Thyroid gland (tissue), 4 donors: ENCODE measurements around the gene PAX5. TPM values are rescaled to one million over a fixed set of nuclear protein-coding genes. Genes with fewer than 3 reads are reported as not detected.

ENCODE experiments used
- DNase-seq, 2 donors: peaks; one replicate each; pipeline ENCODE4 v3.0.0-alpha.2; 2019
- H3K27ac ChIP-seq, 3 donors: fragments of 200-600 bp; sonication (generic); 1 replicate in 2 of 3; 2 replicates in 1 of 3; pipeline ENCODE4 v1.5.1; 2016 to 2019; ENCODE audit warnings: mild to moderate bottlenecking in 1 of 3, moderate library complexity in 1 of 3
- H3K27me3 ChIP-seq: fragments of 200-600 bp; sonication (generic); one replicate; pipeline ENCODE4 v1.5.1; 2019
- H3K36me3 ChIP-seq, 2 donors: fragments of 200-600 bp; sonication (generic); one replicate each; pipeline ENCODE4 v1.5.1; 2016 to 2019
- H3K4me1 ChIP-seq, 2 donors: fragments of 200-600 bp; sonication (generic); one replicate each; pipeline ENCODE4 v1.5.1; 2017 to 2019
- H3K4me3 ChIP-seq, 3 donors: fragments of 200-600 bp; sonication (generic); replicated peaks in 1 of 3; 1 replicate in 2 of 3; 2 replicates in 1 of 3; pipeline ENCODE4 v1.5.1; 2016; ENCODE audit warnings: mild to moderate bottlenecking in 1 of 3
- H3K9me3 ChIP-seq: fragments of 200-600 bp; sonication (generic); one replicate; pipeline ENCODE4 v1.5.1; 2017
- POLR2A ChIP-seq, 2 donors: fragments of 450-650 bp; IDR thresholded peaks; one replicate each; pipeline ENCODE4 v1.6.1; 2017; ENCODE audit warnings: antibody characterized with exemption in 2 of 2, mild to moderate bottlenecking in 2 of 2, moderate library complexity in 1 of 2
- WGBS, 2 donors: methylation state at CpG; one replicate each; pipeline ENCODE4 v1.1.5; 2017; 5-methylcytosine and 5-hydroxymethylcytosine counted together
- intact Hi-C: fragments of 100-400 bp; cut with DNase I; formaldehyde crosslinking; loops from one replicate; pipeline ENCODE4 v1.15.1; 2023
- total RNA-seq, 4 donors: library from RNA; depleted of rRNA; stranded (reverse); fragments of >200 nt; gene quantifications; one replicate each; pipeline ENCODE4 v1.2.3, GENCODE V29; 2016
- TF ChIP-seq, protein P1 (sequence below), 6 experiments: fragments of 200-600 bp in 3 of 6; fragments of 450-650 bp in 3 of 6; sonication (generic) in 3 of 6; IDR thresholded peaks; one replicate each; pipeline ENCODE4 v1.5.1; 2016 to 2019; ENCODE audit warnings: antibody characterized with exemption in 6 of 6, mild to moderate bottlenecking in 2 of 6, inconsistent platforms in 1 of 6, moderate library complexity in 1 of 6

The PAX5 gene
- total RNA-seq, 4 donors from 2014 or later, result 0.68 TPM; not detected in 3

- WGBS, 2 donors, result 85 to 88% methylated on average over 13 of the region's 13 CpGs
- no peaks in the 10 kb centered on the region for H3K9me3 ChIP-seq
- H3K36me3 ChIP-seq, result no peaks in the 10 kb centered on the region
- H3K4me1 ChIP-seq, result no peaks in the 10 kb centered on the region
- TF ChIP-seq, protein P1, sequence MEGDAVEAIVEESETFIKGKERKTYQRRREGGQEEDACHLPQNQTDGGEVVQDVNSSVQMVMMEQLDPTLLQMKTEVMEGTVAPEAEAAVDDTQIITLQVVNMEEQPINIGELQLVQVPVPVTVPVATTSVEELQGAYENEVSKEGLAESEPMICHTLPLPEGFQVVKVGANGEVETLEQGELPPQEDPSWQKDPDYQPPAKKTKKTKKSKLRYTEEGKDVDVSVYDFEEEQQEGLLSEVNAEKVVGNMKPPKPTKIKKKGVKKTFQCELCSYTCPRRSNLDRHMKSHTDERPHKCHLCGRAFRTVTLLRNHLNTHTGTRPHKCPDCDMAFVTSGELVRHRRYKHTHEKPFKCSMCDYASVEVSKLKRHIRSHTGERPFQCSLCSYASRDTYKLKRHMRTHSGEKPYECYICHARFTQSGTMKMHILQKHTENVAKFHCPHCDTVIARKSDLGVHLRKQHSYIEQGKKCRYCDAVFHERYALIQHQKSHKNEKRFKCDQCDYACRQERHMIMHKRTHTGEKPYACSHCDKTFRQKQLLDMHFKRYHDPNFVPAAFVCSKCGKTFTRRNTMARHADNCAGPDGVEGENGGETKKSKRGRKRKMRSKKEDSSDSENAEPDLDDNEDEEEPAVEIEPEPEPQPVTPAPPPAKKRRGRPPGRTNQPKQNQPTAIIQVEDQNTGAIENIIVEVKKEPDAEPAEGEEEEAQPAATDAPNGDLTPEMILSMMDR (IDR thresholded peaks at IDR 0.05), result no peak
- no peak for TF ChIP-seq POLR2A (IDR thresholded peaks at IDR 0.05)
- no peak for DNase-seq
- no peak overlapping the region for H3K27ac ChIP-seq
- peaks cover 10% of the 10 kb centered on the region for H3K27me3 ChIP-seq
- no peak overlapping the region for H3K4me3 ChIP-seq
- intact Hi-C loops, result no loop called here
Measured at GRCh38 chr9:37007295-37007694, 26.8 kb downstream of the PAX5 start.

DNA sequence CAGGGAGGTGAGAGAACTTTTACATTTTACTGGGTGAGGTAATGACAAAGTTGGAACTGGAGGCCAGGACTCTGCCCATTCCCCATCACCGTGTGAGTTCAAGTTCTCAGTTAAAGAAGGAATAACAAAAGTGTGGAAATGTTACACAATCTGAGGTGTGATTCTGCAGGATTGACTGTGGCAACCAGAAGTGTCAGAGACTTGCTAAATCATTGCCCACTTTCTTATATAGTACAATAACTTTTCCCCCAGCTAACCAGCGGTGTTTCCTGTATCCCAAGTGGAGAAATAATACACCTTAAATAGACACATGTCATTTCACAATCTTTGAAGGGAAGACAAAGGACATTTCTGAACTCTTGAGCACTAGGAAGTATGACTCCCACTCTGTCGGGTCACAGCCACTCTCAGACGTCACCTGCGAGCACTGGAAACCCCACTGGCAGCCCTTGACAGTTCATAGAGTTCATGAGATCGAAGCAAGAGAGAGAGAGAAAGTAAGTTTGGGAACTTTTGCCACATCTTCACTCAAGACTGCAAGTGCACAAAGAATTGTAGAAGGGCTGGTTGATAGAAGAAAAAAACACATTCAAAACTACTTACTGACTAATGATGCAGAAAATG lies 28.4 kb downstream of the PAX5 start:
- intact Hi-C loops, result no loop called here
- H3K27ac ChIP-seq, result no peak overlapping the region
- WGBS, 2 donors, result 47 to 49% methylated on average over 6 of the region's 6 CpGs
- H3K27me3 ChIP-seq, result peaks cover 10% of the 10 kb centered on the region
- no peak for DNase-seq
- H3K4me3 ChIP-seq, result no peak overlapping the region
- H3K36me3 ChIP-seq, result no peaks in the 10 kb centered on the region
- TF ChIP-seq, protein P1 (IDR thresholded peaks at IDR 0.05), result no peak
- TF ChIP-seq POLR2A (IDR thresholded peaks at IDR 0.05), result no peak
- no peaks in the 10 kb centered on the region for H3K4me1 ChIP-seq
- H3K9me3 ChIP-seq, result no peaks in the 10 kb centered on the region

- H3K4me1 ChIP-seq, result no peaks in the 10 kb centered on the region
- H3K4me3 ChIP-seq, result no peak overlapping the region
- no peaks in the 10 kb centered on the region for H3K9me3 ChIP-seq
- WGBS, 2 donors, result 48 to 51% methylated on average over 5 of the region's 5 CpGs
- intact Hi-C loops, result no loop called here
- H3K27me3 ChIP-seq, result peaks cover 10% of the 10 kb centered on the region
- DNase-seq, result no peak
- TF ChIP-seq POLR2A (IDR thresholded peaks at IDR 0.05), result no peak
- TF ChIP-seq, protein P1 (IDR thresholded peaks at IDR 0.05), result no peak
- no peaks in the 10 kb centered on the region for H3K36me3 ChIP-seq
- no peak overlapping the region for H3K27ac ChIP-seq
Measured at GRCh38 chr9:37004424-37004935, 29.6 kb downstream of the PAX5 start.

- H3K4me3 ChIP-seq, result no peak overlapping the region
- H3K36me3 ChIP-seq, result no peaks in the 10 kb centered on the region
- no peak for DNase-seq
- TF ChIP-seq, protein P1 (IDR thresholded peaks at IDR 0.05), result no peak
- no peak for TF ChIP-seq POLR2A (IDR thresholded peaks at IDR 0.05)
- no peaks in the 10 kb centered on the region for H3K4me1 ChIP-seq
- H3K9me3 ChIP-seq, result no peaks in the 10 kb centered on the region
- 3 to 7% methylated on average over 11 to 25 of the region's 62 CpGs for WGBS, 2 donors
- intact Hi-C loops, result no loop called here
- H3K27ac ChIP-seq, result no peak overlapping the region
- H3K27me3 ChIP-seq, result peaks cover 10% of the 10 kb centered on the region
Measured at GRCh38 chr9:37002413-37003217, 31.5 kb downstream of the PAX5 start.

- WGBS, 2 donors, result 44 to 46% methylated on average over 10 to 11 of the region's 11 CpGs
- peaks cover 10% of the 10 kb centered on the region for H3K27me3 ChIP-seq
- no peak for TF ChIP-seq POLR2A (IDR thresholded peaks at IDR 0.05)
- TF ChIP-seq, protein P1 (IDR thresholded peaks at IDR 0.05), result no peak
- H3K4me3 ChIP-seq, result no peak overlapping the region
- no peaks in the 10 kb centered on the region for H3K9me3 ChIP-seq
- intact Hi-C loops, result no loop called here
- no peak overlapping the region for H3K27ac ChIP-seq
- no peaks in the 10 kb centered on the region for H3K36me3 ChIP-seq
- DNase-seq, result no peak
- H3K4me1 ChIP-seq, result no peaks in the 10 kb centered on the region
Measured at GRCh38 chr9:37002036-37002412, 32.0 kb downstream of the PAX5 start.
